T-helper 9 cell (primary cell): ENCODE results near the gene RAVER2.
"Not testable (repeated sequence)": the region's sequence is repeated elsewhere in the genome, so short reads cannot be mapped to it uniquely, and the experiment has no call there.

Experiments
- DNase-seq: peaks from one replicate; pipeline ENCODE4 v3.0.0-alpha.2; 2020
- total RNA-seq, 2 donors: gene quantifications; one replicate each; lab custom pipeline; 2026; lab: John Stamatoyannopoulos, UW

Gene RAVER2, protein sequence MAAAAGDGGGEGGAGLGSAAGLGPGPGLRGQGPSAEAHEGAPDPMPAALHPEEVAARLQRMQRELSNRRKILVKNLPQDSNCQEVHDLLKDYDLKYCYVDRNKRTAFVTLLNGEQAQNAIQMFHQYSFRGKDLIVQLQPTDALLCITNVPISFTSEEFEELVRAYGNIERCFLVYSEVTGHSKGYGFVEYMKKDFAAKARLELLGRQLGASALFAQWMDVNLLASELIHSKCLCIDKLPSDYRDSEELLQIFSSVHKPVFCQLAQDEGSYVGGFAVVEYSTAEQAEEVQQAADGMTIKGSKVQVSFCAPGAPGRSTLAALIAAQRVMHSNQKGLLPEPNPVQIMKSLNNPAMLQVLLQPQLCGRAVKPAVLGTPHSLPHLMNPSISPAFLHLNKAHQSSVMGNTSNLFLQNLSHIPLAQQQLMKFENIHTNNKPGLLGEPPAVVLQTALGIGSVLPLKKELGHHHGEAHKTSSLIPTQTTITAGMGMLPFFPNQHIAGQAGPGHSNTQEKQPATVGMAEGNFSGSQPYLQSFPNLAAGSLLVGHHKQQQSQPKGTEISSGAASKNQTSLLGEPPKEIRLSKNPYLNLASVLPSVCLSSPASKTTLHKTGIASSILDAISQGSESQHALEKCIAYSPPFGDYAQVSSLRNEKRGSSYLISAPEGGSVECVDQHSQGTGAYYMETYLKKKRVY
- total RNA-seq, result 5.6 to 8.4 reads per million in 2 donors

DNA sequence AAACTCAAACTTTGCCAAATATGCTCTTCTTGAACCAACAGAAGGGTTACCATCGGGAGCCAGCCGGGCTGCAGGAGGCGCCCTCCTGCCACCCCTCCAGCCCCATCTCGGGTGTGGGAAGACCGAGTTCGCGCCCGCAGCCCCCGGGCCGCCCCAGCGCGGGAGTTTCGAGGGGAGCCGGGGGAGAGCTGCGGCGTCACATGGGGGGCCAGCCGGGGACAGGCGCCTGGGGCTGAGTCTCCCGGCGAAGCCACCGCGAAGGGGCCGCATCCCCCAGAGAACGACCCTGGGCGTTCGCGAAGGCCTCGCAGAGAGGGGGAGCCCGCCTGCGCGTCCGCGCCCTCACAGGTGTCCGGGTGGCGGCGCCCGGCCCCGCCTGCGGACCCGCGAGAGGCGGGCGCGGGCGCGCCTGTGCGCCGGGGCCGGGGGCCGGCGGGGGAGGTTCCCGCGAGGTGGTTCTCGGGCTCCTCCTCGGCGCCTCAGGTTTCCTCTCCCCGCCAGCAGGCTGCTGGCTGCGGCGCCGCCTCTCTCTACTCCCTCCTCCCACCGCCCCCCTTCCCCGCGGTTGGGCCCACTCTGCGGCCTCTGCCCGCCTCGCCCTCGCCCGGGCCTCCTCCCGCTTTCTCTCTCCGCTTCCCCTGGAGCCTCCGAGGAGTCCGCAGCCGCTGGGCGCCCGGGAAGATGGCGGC is at the start of gene RAVER2:
Gene RAVER2 (plus strand): TSS at position 584 of the 689 bp plus-strand sequence. CDS start 98 bp downstream, at position 682.
- peak; percentile 56 for DNase-seq

DNA sequence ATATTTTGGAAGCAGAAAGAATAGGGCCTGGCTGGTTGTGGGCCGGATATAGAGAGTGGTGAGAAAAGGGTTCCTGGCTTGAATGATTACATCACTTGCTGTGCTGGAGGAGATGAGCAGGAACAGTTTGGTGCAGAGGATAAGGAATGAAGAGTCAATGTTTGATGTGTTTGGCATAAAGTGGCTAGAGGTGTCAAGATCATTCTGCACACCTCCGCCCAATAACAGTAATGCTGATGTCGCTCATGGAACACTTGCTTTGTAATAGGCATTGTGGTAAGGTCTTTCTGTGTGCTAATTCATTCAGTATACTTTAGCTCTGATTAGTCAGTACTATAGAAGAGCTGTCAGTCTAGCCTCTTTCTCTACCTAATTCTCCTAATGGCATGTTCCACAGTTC is 48.0 kb upstream of the RAVER2 start:
- no peak for DNase-seq

DNA sequence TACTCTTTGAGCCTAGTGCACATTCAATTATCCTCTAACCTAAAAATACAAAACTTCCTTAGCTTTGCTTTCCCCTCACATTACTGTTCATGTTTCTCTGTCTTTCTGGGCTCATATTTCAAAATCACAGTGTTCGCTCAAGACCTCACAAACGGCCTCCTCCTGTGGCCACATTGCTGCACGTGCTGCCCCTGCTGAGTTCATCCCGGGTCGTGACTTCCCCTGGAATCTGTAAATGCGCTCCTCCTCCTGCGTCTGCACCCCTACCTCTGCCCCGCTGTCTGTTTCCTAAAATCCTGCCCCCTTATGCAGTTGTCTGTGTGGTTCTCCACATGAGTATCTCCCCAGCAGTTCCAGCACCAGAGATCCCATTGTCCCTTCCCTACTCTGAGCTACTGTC is 45.5 kb upstream of the RAVER2 start:
- no peak for DNase-seq

DNA sequence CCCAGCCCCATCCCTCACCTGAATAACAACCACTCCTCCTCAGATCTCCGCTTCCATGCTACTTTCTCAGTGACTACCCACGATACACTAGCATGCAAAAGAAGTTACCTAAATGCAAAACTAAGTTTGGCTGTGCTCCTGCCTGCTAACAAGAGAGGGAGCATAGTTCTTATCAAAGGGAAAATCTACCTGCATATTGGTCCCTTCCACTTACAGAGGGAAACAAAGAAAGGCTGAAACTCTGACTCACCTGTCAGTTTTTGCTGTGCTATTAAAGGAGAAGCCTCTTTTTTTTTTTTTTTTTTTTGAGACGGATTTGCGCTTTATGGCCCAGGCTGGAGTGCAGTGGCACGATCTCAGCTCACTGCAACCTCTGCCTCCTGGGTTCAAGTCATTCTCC is 43.8 kb upstream of the RAVER2 start:
- no peak for DNase-seq

DNA sequence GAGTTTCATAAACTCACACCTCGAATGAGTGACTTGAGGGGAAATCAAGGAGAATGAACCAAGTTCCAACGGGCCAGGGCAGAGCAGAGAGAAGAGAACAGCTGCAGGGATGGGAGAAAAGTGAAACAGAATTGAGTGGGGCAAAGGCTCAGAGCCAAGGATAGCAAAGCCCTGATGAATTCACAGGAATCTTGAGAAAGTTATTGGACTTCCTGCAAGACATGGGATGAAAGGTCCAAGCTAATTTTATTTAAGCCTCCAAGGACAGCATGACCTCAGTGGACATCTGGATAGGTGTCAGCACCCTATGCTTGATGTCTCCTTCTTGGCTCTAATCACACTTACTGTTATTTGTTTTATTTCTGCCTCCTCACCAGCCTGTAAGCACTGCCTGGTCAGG is 43.0 kb upstream of the RAVER2 start:
- DNase-seq, result no peak

DNA sequence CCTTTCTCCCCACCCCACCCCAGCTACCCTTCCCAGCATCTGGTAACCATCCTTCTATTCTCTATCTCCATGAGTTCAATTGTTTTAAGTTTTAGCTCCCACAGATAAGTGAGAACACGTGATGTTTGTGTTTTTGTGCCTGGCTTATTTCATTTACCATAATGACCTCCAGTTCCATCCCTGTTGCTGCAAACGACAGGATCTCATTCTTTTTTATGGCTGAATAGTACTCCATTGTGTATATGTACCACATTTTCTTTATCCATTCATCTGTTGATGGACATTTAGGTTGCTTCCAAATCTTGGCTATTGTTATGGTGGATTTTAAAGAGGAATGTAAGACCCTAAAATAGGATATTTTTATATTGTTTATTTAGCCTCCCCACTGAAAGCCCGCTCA is 42.2 kb upstream of the RAVER2 start:
- DNase-seq, result not testable (repeated sequence)

DNA sequence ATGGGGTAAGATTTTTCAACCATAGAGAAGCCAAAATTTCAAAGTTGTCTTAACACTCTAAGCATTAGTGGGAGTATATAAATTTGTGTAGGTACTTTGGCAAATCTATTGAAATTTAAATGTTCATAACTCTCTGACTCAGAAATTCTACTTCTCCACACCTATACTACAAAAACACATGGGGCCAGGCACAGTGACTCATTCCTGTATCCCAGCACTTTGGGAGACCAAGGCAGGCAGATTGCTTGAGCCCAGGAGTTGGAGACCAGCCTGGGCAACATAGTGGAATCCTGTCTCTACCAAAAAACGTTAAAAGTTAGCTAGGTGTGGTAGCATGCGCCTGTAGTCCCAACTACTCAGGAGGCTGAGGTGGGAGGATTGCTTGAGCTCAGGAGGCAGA is 41.3 kb upstream of the RAVER2 start:
- DNase-seq, result no peak

DNA sequence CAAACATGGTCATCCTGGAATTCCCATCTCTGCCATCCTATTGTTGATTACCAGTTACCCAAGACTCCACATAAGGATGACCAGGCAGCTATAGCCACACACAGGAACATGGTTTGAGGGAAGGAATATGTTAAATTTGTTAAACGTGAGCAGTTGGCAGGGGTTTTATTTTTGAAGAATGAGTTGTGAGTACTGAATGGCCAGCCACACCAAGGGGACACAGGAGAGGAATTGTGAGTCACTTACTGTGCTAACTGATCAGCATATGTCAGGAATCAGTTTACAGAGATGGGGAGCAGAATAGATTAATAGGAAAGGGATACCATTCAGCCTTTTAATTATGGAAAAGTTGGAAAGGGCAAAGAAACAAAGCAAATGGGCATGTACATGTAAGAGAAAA is 39.3 kb upstream of the RAVER2 start:
- no peak for DNase-seq

DNA sequence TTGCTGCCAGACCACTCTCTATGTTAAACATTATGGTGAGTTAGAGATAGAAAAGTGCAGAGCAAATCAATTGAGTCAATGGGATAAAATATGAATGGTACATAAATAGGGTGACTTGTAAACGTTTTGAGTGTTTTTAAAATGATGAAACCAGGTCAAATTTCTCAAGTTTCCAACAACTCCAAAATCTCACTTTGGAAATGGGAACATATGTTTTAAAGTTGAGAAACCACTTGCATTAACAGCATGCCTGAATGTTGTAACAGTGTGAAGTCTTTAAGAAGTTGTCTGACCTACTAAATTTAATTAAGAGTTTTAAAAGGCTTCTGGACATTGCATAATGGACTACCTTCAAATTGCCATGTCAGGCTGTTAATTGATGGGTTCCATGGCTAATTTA is 33.6 kb upstream of the RAVER2 start:
- no peak for DNase-seq

DNA sequence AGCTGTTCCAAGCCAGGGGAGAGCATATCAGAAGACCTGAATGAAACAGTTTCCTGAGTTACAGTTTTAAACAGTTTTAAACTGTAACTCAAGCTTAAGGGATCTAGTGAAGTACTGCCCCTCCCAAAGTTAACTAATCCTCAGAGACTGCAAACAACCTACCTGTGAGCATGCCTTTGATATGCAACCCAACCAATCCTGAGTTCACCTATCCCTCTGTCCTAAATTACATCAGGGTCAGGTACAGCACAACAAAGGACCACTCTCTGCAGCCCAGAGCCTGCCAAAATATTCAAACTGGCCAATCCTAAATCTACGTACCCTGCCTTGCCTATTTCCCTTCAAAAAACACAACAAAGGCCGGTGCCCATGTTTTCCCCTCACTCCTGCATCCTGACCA is 32.8 kb upstream of the RAVER2 start:
- DNase-seq, result no peak

DNA sequence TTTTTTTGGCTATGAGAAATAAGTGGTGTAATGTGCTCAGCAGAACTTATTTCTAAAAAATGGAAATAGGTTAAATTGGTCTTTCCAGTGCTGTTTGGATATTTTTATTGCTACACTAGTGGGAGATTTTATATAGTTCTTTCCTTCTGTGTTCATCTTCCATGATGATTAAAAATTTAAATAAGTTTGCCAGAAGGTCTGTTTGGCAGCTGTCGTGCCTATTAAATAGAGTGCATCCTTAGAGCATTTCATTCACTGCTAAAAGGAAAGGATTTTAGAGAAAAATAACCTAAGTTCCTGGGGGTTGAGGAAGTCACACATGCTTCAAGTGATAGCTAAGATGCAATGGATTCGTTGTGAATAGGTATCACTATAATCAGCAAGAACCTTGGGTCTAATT is 29.7 kb upstream of the RAVER2 start:
- no peak for DNase-seq

DNA sequence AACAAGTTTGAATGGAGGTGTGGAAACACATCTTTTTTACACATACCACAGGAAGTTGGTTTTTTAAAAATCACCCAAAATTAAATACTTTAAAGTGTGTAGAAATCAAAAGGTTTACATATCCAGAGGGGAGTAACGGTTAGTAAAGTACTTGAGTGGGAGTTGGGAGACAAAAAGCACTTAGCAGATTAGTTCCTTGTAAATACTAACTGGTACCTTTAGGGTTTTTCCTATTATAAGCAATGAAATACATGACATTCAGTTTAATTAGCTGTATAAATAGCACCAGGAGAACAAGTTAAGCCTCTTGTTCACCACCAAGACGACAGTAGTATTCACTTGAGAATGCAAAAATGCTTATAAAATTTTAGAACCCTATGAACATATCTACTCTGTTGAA is 23.7 kb upstream of the RAVER2 start:
- DNase-seq, result no peak

DNA sequence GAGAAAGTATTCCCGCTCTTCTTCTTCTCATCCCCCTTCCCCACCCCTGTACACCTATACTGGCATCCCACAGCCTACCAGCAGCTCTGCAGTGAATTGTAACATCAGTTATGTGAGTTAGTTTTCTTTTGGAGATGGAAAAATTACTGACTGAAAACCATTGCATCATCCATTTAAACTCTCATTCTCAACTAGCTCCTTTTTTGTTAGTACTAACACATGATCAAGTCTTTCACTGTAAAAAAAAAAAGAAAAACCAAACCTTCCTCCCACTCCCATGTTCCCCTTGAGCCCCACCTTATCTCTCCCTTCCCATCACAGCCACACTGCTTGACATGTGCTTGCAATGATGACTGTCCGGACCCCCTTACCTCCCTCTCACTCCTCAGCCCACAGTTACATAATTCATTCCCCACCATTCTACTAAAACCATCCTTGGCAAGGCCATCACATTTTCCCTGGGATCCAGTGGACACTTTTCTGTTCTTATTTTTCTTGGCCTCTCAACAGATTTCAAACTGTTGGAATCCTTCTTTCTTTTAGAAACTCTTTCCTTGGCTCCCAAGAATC is 23.2 kb upstream of the RAVER2 start:
- DNase-seq, result no peak

DNA sequence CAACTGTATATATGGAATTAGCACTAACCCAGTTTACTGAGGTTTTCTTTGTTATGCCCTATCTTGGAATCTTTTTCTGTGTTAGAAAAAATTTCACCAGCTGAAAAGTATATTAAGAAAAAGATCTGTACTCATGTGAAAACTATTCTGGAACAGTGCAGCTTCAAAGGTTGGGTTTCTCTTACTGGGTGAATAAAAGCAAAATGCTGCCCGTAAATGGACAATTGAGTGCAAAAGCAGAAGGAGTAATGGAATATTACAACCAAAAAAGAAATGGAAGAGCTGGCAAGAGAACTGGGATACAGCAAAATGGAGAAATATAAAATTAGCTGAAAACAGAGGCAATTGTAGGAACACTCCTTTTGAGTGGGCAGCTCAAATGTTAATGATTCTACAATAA is 17.0 kb upstream of the RAVER2 start:
- DNase-seq, result no peak

DNA sequence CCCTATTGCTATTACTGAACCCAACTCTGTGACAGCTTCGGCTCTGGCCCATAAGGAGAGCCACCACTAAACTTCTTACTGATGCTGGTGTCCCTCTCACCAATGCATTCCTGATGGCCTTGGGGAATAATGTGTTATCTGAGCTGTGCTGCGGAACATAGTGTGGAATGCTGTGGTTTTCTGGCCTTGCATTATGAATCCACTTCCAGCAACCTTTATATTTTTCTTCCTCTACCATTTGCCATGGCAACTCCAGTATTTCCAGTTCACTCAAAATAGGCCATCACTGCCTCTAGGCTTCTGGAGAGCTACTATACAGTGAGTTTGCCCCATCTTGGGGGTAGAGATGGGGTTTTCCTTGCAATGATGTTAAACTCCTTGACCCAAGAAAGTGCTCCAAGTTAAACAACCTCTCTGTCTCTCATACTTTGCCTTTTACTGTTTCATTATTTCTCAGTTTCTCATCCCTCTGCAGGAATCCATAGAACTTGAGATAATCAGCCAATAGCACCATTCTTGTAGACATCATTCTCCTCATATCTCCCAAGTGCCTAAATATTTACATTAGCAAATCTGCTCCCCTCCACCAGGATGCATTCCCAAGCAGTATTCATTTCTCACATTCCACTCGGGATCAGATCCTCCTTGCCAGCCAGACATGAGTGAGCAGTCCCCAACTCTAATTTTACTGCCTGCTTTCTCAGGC is 11.1 kb upstream of the RAVER2 start:
- DNase-seq, result no peak

DNA sequence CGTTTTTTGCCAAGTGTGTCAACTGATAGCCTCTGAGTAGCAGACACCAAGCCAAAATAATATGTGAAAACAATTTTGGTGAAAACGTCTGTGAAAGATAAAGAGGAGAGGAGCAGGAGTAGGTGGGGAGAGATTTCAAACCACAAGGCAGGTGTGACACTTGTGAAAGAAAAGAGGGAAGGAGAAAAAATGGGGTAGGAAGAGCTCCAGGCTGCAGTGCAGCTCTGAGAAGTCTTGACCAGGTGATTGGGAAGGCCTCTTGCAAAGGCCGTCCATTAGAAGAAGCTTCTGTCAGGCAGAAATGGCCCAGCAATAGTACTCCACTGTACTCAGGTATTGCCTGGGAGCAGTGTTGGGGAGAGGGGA is 10.6 kb upstream of the RAVER2 start:
- DNase-seq, result no peak

DNA sequence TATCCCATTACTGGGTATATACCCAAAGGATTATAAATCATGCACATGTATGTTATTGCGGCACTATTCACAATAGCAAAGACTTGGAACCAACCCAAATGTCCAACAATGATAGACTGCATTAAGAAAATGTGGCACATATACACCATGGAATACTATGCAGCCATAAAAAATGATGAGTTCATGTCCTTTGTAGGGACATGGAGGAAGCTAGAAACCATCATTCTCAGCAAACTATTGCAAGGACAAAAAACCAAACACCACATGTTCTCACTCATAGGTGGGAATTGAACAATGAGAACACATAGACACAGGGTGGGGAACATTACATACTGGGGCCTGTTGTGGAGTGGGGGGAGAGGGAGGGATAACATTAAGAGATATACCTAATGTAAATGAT is 4.2 kb upstream of the RAVER2 start:
- not testable (repeated sequence) for DNase-seq

DNA sequence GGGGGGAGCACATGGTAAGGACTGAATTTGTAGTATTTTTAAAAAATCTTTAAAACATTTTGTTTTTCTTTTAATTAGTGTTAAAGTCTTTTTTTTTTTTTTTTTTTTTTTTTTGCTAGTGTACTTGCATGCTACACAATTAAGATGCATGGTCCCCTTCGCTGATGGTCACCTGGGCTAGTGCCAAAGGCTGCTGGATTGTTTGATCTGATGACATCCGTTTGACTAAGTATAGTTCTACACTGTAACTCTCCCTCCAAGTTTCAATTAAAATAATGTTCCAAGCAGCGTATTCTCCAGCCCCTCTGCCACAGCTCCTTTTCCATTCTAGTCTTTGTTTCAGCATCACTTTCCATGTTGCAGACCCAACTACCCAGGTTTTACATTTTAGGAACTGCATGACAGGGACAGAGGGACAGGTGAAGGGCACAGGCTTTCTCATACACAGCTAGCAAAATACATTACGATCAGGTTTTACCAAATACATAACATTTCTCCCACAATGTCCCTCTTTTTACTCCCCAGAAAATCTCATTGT is 852 bp upstream of the RAVER2 start:
- no peak for DNase-seq

DNA sequence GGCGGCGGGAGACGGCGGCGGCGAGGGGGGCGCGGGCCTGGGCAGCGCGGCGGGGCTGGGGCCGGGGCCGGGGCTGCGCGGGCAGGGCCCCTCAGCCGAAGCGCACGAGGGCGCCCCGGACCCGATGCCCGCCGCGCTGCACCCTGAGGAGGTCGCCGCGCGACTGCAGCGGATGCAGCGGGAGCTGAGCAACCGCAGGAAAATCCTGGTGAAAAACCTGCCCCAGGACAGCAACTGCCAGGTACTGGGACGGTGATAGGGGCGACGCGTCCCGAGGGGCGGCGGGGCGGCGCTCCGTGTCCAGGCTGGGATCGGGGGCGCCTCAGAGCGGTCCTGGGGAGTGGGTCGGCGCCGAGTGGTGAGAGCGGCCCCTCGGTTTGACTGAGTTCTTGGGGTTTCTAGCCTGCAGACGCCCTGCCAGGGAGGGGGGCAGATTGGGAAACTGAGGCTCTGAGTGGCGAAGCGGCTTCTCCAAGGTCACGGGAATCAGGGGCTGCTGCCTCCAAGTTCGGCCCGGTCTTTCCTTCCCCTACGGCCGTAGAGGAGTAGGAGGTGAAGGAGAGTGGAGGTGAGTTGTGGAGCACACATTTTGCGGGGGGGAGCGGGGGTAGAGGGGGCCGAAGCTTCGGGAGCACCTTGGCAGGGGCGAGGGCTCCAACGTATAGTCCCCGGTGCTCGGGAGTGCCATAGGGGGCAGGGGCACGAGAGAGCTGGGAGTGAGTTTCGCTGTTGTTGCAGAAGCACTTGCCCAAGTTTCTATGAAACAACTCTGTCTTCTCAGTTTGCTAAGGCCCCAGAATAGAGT is 508 bp downstream of the RAVER2 start:
- peak; percentile 4 for DNase-seq

DNA sequence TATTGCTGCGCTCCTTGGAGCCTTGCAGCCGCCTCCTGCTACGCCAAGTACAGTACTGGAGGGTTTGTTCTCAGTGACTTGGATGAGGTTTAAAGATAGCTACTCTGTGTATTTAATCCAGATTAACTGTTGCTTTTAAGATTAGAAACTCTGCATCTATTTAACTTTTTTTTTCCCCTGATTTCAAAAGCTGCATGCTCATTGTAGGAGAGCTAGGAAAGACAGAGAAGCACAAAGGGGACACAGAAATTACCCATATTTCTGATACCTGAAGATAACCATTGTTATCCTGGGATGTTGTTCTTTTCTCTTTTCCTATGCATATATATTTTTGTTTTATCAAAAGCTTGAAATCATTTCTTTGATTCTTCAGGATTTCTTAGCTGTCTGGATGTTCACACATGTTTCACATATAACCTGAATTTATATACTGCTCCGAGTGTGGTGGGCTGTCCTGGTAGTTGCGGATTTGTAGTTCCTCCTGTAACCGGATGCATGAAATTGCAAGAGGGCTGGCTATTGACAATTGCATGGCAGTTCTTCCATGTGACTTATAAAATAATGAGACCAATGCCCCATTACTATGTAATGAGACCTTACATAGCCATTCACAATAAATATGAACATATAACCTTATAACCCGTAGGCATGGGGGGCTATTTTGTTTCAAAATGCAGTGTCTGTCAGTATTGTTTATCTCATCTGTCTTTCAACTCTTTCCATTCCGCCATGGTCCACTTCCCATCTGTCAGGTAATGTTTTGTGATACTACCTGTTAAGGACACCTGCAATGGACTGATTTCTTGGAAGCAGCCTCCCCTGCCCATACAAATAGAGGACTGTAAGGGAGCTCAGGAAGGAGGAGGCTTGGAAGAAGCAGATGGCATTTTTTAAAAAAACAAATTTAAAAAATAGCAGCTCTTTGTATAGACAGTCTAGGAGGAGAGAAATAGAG is 1.4 kb downstream of the RAVER2 start:
- DNase-seq, result no peak
